GM21423 (cell line): ENCODE data around the gene SBF2.

Experiments used
- ATAC-seq: cut with Tn5 transposase; IDR thresholded peaks from one replicate; pipeline ENCODE4 v1.9.1; 2021; ENCODE audit warnings: mild to moderate bottlenecking, moderate library complexity; ENCODE audit not compliant: unreplicated experiment

Gene SBF2

DNA sequence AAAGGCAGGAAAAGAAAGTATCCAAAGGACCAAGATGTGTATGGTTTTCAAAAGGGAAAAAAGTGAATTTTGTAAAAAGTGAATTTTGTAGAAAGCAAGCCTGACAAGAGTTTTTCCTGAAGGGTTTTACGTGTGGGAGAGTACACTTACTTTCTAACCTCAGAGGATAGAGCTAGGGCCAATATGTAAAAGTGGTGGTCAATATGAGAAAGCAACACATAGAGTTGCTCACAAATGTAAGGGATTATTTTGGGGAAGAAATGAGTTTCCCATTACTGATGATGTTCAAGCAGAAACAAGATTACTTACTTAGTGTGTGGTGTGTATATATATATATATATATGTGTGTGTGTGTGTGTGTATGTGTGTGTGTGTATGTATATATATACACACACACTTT lies 467.6 kb downstream of the SBF2 start:
- no peak for ATAC-seq

GRCh38 chr11:9825895-9826294 lies 468.1 kb downstream of the SBF2 start:
- no peak for ATAC-seq

- no peak for ATAC-seq
Measured at GRCh38 chr11:9825315-9825714, 468.7 kb downstream of the SBF2 start.

GRCh38 chr11:9823887-9824385 lies 470.1 kb downstream of the SBF2 start:
- no peak for ATAC-seq

DNA sequence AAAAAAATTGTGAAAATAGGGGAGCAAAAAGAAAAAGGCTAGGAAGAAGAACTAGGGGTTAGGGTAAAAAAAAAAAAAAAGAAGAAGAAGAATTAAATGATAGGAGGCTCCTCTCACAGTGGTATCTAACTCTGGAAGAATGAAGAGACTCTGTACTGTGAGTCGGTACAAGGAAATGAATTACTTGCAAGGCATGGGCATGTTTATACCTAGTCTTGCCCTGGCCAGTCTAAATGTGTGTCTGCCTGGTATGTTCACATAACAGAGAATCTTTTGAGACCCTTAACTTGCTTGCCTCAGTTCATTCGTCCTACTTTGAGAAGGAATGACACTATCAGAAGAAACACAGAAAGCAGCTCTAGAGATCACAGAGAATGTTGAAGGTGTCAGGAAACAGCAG lies 470.6 kb downstream of the SBF2 start:
- no peak for ATAC-seq

DNA sequence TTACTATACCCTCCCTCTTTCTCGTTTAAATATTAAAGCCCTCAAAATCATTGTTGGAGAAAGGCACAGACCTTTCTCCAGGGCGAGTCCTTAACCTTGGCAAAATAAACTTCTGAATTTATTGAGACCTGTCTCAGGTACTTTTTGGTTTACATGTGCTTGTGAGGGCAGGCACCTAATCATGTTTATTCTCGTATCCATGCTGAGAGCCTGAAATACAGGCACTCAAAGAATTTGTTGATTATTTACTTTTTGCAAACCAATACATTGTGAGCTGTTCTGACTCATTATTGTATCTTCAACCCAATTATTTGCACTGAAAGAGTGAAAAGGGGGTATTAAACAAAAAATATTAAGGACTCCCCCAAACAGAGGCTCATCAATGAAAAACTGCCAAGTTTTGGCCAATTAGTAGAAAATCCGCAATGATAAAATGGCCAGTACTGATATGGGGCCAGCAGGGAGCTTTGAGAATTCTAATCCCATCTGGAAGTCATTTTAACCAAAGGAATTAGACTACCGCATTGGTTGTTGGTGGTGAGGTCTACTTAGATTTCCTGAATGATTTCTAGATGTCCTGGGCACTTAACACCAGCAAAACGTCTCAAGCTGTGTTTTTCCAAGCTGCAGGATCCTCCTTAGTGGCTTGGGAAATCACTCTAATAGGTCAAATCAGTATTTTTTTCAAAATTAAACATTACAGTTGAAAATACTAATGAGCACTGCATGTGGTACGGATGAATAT lies 472.8 kb downstream of the SBF2 start:
- ATAC-seq: no peak

GRCh38 chr11:9820260-9820659 lies 473.8 kb downstream of the SBF2 start:
- no peak for ATAC-seq

DNA sequence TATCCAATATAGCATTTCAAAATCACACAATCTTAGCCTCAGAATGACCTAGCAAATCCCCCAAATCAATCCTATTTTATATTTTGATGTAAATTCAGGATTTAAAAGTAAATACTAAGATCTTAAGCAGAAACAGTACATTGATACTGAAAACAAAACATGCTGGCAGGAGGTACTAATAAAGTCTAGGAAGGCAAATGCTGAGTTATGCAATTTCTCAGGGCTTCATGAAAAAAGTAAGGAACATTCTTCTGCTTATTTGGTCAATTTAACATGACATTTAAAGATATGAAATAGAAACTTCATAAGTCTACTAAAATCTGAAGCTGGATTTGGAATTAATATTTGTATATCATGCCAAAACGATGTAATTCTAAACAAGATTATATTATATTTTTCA lies 476.8 kb downstream of the SBF2 start:
- ATAC-seq: no peak

DNA sequence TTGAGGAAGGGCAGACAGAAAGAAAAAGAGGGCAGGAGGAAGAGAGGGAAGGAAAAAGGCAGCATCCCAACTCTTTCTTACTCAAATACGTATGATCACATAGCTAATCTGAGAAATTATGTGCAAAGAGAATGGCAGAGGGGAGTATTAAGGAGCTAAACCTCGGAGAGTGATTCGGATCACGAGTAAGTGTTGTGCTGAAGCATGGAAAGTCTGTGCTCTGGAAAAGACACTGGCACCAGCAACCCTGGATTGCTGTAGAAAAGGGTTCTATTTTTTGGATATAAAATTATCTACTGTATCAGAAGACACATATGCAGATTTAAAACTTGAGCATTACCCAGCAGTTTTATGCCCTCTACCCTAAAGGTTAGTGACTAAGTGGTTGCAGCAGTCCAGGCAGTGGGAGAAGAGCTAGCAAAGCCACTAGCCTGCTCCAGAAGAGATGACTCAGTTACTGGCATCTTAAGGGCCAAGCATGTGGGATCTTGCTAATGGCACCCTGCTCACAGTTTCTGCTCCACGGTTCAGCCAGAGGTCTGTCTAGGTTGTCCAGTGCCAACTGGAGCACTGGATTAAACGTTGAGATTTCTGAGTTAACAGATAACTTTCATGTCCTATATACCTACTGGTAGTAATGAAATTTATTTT lies 478.4 kb downstream of the SBF2 start:
- no peak for ATAC-seq

DNA sequence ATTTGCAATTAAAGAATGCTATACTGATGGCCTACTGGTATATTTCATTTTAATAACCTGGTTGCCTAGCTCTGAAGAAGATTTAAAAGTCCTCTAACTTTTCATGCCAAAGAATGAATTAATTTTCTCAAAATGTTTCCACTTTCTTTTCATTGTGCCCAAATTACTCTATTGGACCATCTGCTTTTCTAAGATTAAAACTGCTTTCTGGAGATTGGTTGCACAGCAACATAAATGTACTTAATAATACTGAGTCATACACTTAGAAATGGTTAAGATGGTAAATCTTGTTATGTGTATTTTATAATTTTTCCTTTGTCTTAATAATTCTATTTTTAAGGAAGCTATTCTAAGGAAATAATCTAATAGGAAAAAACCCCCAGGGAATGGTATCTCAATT lies 479.9 kb downstream of the SBF2 start:
- ATAC-seq: no peak

DNA sequence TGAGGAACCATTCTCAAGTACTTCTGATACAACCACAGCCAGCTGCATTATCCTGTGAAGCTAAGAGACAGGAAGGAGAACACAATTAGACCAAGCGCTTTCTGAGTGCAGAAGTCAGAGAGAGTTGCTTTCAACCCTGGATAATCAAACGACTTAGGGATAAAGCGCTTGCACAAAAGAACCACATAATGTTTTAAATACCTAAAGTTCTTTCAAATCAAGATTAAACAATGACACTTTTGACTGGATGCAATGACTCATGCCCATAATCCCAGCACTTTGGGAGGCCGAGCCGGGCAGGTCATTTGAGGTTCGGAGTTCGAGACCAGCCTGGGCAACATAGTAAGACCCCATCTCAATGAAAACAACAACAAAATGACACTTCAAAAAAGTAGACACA lies 485.1 kb downstream of the SBF2 start:
- no peak for ATAC-seq

GRCh38 chr11:9806946-9807687 lies 486.9 kb downstream of the SBF2 start:
- ATAC-seq: no peak

GRCh38 chr11:9804419-9804902 lies 489.6 kb downstream of the SBF2 start:
- no peak for ATAC-seq

DNA sequence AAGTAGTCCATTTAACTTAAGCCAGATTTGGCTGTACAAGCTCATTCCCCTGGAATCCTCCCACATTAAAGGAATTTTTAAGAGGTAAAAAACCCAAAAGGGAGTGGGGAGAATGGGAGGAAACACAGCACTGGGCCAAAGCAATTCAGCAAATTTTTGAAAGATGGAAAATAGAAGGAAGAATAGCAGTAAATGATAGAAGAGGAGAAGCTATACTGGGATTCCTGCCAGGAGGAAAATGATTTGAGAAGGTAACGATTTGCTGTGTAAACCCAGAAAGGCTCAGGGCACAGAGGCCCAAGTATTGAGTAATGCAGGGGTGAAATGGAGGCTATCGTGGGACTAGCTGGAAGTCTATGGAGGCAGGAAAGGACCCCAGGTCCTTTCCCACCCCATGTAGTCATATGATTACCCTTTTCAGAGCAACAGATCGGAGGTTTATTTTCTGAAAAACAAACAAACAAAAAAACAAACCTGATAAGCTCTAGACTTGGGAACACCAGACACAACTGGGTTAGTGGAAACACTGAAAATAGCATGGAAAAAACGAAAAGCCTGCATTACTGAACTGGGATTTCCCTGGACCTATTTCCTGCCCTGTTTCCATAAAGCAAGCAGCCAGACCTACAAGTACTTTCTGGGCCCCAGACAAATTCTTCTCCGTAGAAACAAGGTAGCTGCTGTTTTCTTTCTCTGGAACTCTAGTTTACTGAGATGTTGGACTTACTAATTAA lies 490.2 kb downstream of the SBF2 start:
- ATAC-seq: no peak

- no peak for ATAC-seq
Measured at GRCh38 chr11:9802291-9802861, 491.6 kb downstream of the SBF2 start.

DNA sequence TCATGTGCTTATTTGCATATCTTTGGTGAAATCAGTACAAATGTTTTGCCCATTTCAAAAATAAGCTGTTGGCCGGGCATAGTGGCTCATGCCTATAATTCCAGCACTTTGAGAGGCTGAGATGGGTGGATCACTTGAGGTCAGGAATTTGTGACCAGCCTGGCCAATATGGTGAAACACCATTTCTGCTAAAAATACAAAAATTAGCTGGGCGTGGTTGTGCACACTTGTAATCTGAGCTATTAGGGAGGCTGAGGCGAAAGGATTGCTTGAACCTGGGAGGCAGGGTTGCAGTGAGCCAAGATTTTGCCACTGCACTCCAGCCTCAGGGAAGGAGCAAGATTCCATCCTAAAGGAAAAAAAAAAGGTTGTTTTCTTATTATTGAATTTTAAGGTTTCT lies 494.1 kb downstream of the SBF2 start:
- ATAC-seq: no peak

GRCh38 chr11:9797300-9797699 lies 496.7 kb downstream of the SBF2 start:
- no peak for ATAC-seq

DNA sequence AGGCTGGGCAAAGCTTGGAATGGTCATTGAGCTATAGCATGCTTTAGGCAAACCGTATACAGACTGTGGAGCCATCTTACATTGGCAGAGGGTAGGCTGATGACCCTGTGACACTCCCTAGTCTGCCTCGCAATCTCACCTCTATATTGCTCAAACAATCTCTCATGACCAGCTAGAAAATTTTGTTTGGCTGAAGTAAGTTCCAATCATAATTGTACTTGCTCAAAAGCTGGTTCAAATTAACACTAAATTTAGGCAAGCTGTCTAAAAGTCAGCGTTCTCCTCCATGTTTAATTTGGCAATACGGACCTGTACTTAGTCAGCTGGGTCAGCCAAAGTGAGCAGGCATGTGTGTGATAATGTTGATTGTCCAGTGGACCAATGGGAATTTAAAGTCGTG lies 497.2 kb downstream of the SBF2 start:
- ATAC-seq: no peak

DNA sequence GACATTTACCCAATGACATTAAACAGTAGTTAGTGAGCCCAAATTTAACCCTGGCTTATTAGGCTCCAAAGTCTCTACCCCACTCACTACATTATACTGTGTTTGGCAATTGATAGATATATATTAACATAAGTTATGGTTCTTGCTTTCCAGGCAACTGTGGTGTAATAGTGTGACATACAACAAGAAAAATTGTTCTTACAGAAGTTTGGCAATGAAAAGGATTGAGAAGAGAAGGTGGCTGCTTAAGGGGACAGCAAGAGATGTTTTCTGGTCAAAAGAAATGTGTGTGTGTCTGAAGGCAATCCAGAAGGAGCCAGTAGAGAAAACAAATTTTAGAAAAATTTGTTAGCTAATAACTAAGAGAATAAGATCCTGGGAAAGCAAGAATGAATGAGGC lies 497.8 kb downstream of the SBF2 start:
- ATAC-seq: no peak

GRCh38 chr11:9790703-9791102 lies 503.3 kb downstream of the SBF2 start:
- no peak for ATAC-seq

- no peak for ATAC-seq
Measured at GRCh38 chr11:9789910-9790309, 504.1 kb downstream of the SBF2 start.
